Endothelial cell of umbilical vein (primary cell): ENCODE measurements around the gene SRGAP1. TPM values are rescaled to one million over a fixed set of nuclear protein-coding genes. Genes with fewer than 3 reads are reported as not detected.

Experiments used
- BruUV-seq: library from RNA; stranded (reverse); fragments of 400-500 nt; replicated peaks from 2 replicates; lab custom pipeline; 2021; lab: Mats Ljungman, UMichigan
- CTCF ChIA-PET: fragments of 300-600, 350-600 bp; sonication (Branson Sonifier 250); formaldehyde crosslinking; loops from one replicate; lab custom pipeline; 2021; ENCODE audit warnings: antibody characterized with exemption, inconsistent platforms; lab: Charles Lee
- POLR2A ChIA-PET: fragments of 300-600, 350-600 bp; sonication (Branson Sonifier 250); formaldehyde crosslinking; loops from one replicate; lab custom pipeline; 2021; ENCODE audit warnings: antibody characterized with exemption, inconsistent platforms; lab: Charles Lee
- DNase-seq: peaks from one replicate; pipeline ENCODE4 v3.0.0-alpha.2; 2011; ENCODE audit warnings: low read depth, low spot score
- FAIRE-seq: peaks from 2 replicates; lab custom pipeline; 2011; peaks lifted over from hg19 to GRCh38; lab: Jason Lieb, UNC
- H2AFZ ChIP-seq: 2 replicates; pipeline ENCODE4 v1.6.0; 2012; ENCODE audit warnings: low read depth, low read length, control low read depth, inconsistent platforms
- H3K27ac ChIP-seq: 2 replicates; pipeline ENCODE4 v1.5.1; 2011; ENCODE audit warnings: low read depth, mild to moderate bottlenecking, control low read depth, low read length, moderate library complexity; ENCODE audit not compliant: insufficient read depth
- H3K27me3 ChIP-seq, 2 experiments: 2 replicates each; pipeline versions ENCODE4 v1.6.0 to v1.6.1; 2011; ENCODE audit warnings: low read length in 2 of 2, mixed read lengths in 1 of 2; ENCODE audit not compliant: control insufficient read depth in 2 of 2, insufficient read depth in 2 of 2
- H3K36me3 ChIP-seq, 2 experiments: 2 replicates in 1 of 2; 3 replicates in 1 of 2; pipeline ENCODE4 v1.5.1; 2011; ENCODE audit warnings: low read length in 2 of 2, mild to moderate bottlenecking in 1 of 2, moderate library complexity in 1 of 2; ENCODE audit not compliant: control insufficient read depth in 2 of 2, insufficient read depth in 2 of 2; ENCODE audit errors: extremely low read depth in 1 of 2
- H3K4me1 ChIP-seq: 3 replicates; pipeline ENCODE4 v1.5.1; 2011; ENCODE audit warnings: mild to moderate bottlenecking, low read length; ENCODE audit not compliant: control insufficient read depth, insufficient read depth; ENCODE audit errors: extremely low read depth
- H3K4me2 ChIP-seq: 2 replicates; pipeline ENCODE4 v1.6.1; 2011; ENCODE audit warnings: low read length, control low read depth, mixed read lengths; ENCODE audit not compliant: insufficient read depth
- H3K4me3 ChIP-seq, 3 experiments: fragments of 200-600 bp in 1 of 3; sonication (generic), shearing (Covaris generic) in 1 of 3; replicated peaks in 1 of 3; 2 replicates each; pipeline ENCODE4 v1.5.1; 2011 to 2016; ENCODE audit warnings: control low read depth in 3 of 3, low read length in 3 of 3, mild to moderate bottlenecking in 2 of 3, inconsistent platforms in 1 of 3, low read depth in 1 of 3, moderate library complexity in 1 of 3; ENCODE audit not compliant: insufficient read depth in 1 of 3
- H3K79me2 ChIP-seq: 2 replicates; pipeline ENCODE4 v1.6.0; 2012; ENCODE audit warnings: low read length, inconsistent platforms; ENCODE audit not compliant: control insufficient read depth, insufficient read depth
- H3K9ac ChIP-seq: replicated peaks from 2 replicates; pipeline ENCODE3; 2011; ENCODE audit warnings: low read length, control low read depth; ENCODE audit not compliant: insufficient read depth; ENCODE audit errors: extremely low read depth
- H3K9me1 ChIP-seq: replicated peaks from 3 replicates; pipeline ENCODE4 v1.6.0; 2011; ENCODE audit warnings: mild to moderate bottlenecking, low read length; ENCODE audit not compliant: control insufficient read depth, insufficient read depth; ENCODE audit errors: extremely low read depth
- H3K9me3 ChIP-seq: replicated peaks from 2 replicates; pipeline ENCODE4 v1.5.1; 2012; ENCODE audit warnings: low read length, inconsistent platforms; ENCODE audit not compliant: control insufficient read depth, insufficient read depth
- H4K20me1 ChIP-seq: replicated peaks from 2 replicates; pipeline ENCODE3; 2011; ENCODE audit warnings: mild to moderate bottlenecking, low read length; ENCODE audit not compliant: control insufficient read depth, insufficient read depth; ENCODE audit errors: extremely low read depth
- EZH2 ChIP-seq: IDR thresholded peaks from 2 replicates; pipeline ENCODE4 v1.6.1; 2012; ENCODE audit warnings: borderline replicate concordance, low read depth, mild to moderate bottlenecking, moderate library complexity, low read length, inconsistent platforms; ENCODE audit not compliant: severe bottlenecking
- FOS ChIP-seq: IDR thresholded peaks from 2 replicates; pipeline ENCODE4 v1.6.1; 2011; ENCODE audit warnings: mild to moderate bottlenecking, low read length, moderate library complexity, borderline replicate concordance; ENCODE audit not compliant: insufficient read depth
- GATA2 ChIP-seq: IDR thresholded peaks from 2 replicates; pipeline ENCODE4 v1.7.0; 2011; ENCODE audit warnings: low read depth, mild to moderate bottlenecking, moderate library complexity, mixed read lengths, low read length; ENCODE audit not compliant: insufficient read length, insufficient read depth
- JUN ChIP-seq: IDR thresholded peaks from 2 replicates; pipeline ENCODE4 v1.6.1; 2011; ENCODE audit warnings: borderline replicate concordance, low read depth; ENCODE audit not compliant: insufficient read length, insufficient read depth
- MYC ChIP-seq: IDR thresholded peaks from one replicate; pipeline ENCODE4 v1.6.1; 2011; ENCODE audit warnings: mild to moderate bottlenecking, low read depth, low read length
- POLR2A ChIP-seq: IDR thresholded peaks from 2 replicates; pipeline ENCODE4 v1.6.1; 2012; ENCODE audit warnings: low read depth, mild to moderate bottlenecking, control low read depth, low read length
- POLR2AphosphoS5 ChIP-seq: IDR thresholded peaks from 2 replicates; pipeline ENCODE4 v1.6.1; 2012; ENCODE audit warnings: low read depth, mild to moderate bottlenecking, control low read depth, low read length, moderate library complexity; ENCODE audit not compliant: insufficient read depth
- dilution Hi-C: fragments of 300-500 bp; cut with MboI; formaldehyde crosslinking; loops from one replicate; pipeline ENCODE4 v1.15.0; 2019; ENCODE audit warnings: low sequenced_read_pairs; ENCODE audit not compliant: extremely low pct_ligation_motif_present
- intact Hi-C: fragments of 100-400 bp; cut with micrococcal nuclease; formaldehyde crosslinking; loops from one replicate; pipeline ENCODE4 v1.10.0; 2022
- polyA plus RNA-seq, 4 experiments: library from polyadenylated mRNA; depleted of rRNA in 3 of 4; stranded (reverse) in 3 of 4; unstranded in 1 of 4; fragments of >200 nt; gene quantifications; 2 replicates each; pipeline versions ENCODE4 v1.2.1 to v1.2.3, GENCODE V29; 2011 to 2012; ENCODE audit warnings: missing spikeins in 1 of 4
- total RNA-seq: library from RNA; stranded (reverse); gene quantifications from 2 replicates; pipeline ENCODE4 v1.2.3, GENCODE V29; 2021
- TF ChIP-seq, protein P1 (sequence below): IDR thresholded peaks from 2 replicates; pipeline ENCODE4 v1.6.1; 2011; ENCODE audit not compliant: insufficient read depth, insufficient read length
- TF ChIP-seq, protein P2 (sequence below), 2 donors: IDR thresholded peaks; 1 replicate in 1 of 2; 2 replicates in 1 of 2; pipeline ENCODE4 v1.5.1; 2011; ENCODE audit warnings: low read length in 2 of 2, mild to moderate bottlenecking in 2 of 2, moderate library complexity in 2 of 2, control low read depth in 1 of 2, inconsistent platforms in 1 of 2, low read depth in 1 of 2; ENCODE audit not compliant: insufficient read depth in 1 of 2; ENCODE audit errors: extremely low read depth in 1 of 2

SRGAP1 gene
- total and polyA plus RNA-seq, 2 donors (not counting 3 experiments of a cell fraction or from before 2014, with no cell fraction given), result 4.9 to 16.3 TPM

DNA sequence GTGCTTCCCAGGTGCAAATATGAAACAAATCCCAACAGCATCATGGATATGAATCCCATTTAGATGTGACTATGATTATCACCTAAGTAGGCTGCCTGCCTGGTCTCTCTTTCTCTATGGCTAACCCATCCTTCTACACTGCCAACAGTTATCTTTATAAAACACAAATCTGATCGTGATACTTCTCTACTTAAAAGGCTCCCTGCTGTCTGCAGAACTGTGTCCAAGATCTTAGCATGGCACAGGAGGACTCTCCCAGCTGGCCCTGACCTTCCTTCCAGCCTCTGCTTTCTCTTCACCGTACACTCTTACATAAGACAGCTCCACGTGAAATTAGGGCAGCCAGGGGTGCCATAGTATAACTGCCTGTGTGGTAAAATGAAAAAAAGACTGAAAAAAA lies 3.5 kb upstream of the SRGAP1 start:
- BruUV-seq, result no TSS peak
- TF ChIP-seq GATA2 (no peak), MYC (no peak), POLR2A (no peak)
- TF ChIP-seq, protein P1, sequence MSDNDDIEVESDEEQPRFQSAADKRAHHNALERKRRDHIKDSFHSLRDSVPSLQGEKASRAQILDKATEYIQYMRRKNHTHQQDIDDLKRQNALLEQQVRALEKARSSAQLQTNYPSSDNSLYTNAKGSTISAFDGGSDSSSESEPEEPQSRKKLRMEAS, result no peak
- TF ChIP-seq, protein P2, sequence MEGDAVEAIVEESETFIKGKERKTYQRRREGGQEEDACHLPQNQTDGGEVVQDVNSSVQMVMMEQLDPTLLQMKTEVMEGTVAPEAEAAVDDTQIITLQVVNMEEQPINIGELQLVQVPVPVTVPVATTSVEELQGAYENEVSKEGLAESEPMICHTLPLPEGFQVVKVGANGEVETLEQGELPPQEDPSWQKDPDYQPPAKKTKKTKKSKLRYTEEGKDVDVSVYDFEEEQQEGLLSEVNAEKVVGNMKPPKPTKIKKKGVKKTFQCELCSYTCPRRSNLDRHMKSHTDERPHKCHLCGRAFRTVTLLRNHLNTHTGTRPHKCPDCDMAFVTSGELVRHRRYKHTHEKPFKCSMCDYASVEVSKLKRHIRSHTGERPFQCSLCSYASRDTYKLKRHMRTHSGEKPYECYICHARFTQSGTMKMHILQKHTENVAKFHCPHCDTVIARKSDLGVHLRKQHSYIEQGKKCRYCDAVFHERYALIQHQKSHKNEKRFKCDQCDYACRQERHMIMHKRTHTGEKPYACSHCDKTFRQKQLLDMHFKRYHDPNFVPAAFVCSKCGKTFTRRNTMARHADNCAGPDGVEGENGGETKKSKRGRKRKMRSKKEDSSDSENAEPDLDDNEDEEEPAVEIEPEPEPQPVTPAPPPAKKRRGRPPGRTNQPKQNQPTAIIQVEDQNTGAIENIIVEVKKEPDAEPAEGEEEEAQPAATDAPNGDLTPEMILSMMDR (IDR thresholded peaks at IDR 0.05; ENCODE audit: extremely low read depth in 1 of 2, insufficient read depth in 1 of 2, low read depth in 1 of 2, low read length in 2 of 2), result no peak
- Histone ChIP-seq H3K79me2 (peaks cover 10% of the 10 kb centered on the region), H3K4me2 (no peak overlapping the region), H3K9ac (no peak overlapping the region), H3K4me1 (peaks cover 10% of the 10 kb centered on the region), H3K27ac (no peak overlapping the region), H3K27me3 (peaks cover 1 to 2% of the 10 kb centered on the region in 2 experiments), H2AFZ (no peak overlapping the region), H4K20me1 (no peaks in the 10 kb centered on the region), H3K4me3 (no peak overlapping the region), H3K9me1 (no peaks in the 10 kb centered on the region), H3K36me3 (no peaks in the 10 kb centered on the region), H3K9me3 (no peaks in the 10 kb centered on the region)
- DNase-seq (no peak), FAIRE-seq (no peak)
- CTCF ChIA-PET, result interaction anchor here (0.9 to 7.0 kb wide), 3 partner anchors 12 to 416 kb away, joined by 3 to 146 read pairs (median 4); no protein-coding TSS in a partner anchor
- intact Hi-C loops, result loop anchor here (5.0 kb wide), 1 partner anchor 551 kb away; the partner anchor contains the start of gene C12orf56
- POLR2A ChIA-PET, result no interaction called here
- dilution Hi-C loops, result no loop called here

DNA sequence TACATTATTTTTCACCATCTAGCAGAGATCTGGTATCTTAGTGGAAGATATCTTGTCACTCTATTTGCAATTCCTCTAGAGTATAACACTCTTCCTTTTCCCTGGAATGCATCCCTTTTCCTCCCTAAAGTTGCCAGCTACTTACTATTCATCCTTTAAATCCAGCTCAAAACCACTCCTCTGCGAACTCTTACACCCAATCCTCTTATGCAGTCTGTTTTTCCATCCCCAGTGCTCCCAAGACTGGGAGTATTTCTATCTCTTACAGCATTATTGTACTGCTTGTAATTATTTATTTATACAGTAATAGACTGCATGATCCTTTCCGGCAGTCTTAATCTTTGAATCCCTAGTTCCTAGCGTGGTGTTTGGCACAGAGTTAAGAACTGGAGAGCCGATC lies 2.9 kb upstream of the SRGAP1 start:
- no peaks in the 10 kb centered on the region for H4K20me1 ChIP-seq
- H3K4me3 ChIP-seq, result no peak overlapping the region
- H3K9me3 ChIP-seq, result no peaks in the 10 kb centered on the region
- dilution Hi-C loops (no loop called here), intact Hi-C loops (loop anchor here (5.0 kb wide), 1 partner anchor 551 kb away; the partner anchor contains the start of gene C12orf56)
- no peaks in the 10 kb centered on the region for H3K36me3 ChIP-seq
- peaks cover 0 to 2% of the 10 kb centered on the region in 2 experiments for H3K27me3 ChIP-seq
- peaks cover 15% of the 10 kb centered on the region for H3K4me1 ChIP-seq
- no TSS peak for BruUV-seq
- no peaks in the 10 kb centered on the region for H3K9me1 ChIP-seq
- no peak overlapping the region for H2AFZ ChIP-seq
- H3K27ac ChIP-seq, result no peak overlapping the region
- DNase-seq, result no peak
- H3K4me2 ChIP-seq, result no peak overlapping the region
- POLR2A ChIA-PET, result no interaction called here
- no peak for FAIRE-seq
- TF ChIP-seq GATA2, result no peak
- no peak for TF ChIP-seq FOS
- no peak for TF ChIP-seq POLR2AphosphoS5
- no peak for TF ChIP-seq POLR2A
- TF ChIP-seq, protein P2 (IDR thresholded peaks at IDR 0.05; ENCODE audit: extremely low read depth in 1 of 2, insufficient read depth in 1 of 2, low read depth in 1 of 2, low read length in 2 of 2), result no peak
- no peak for TF ChIP-seq MYC
- no peak for TF ChIP-seq JUN
- no peak for TF ChIP-seq EZH2
- TF ChIP-seq, protein P1, result no peak
- H3K79me2 ChIP-seq, result peaks cover 16% of the 10 kb centered on the region
- no peak overlapping the region for H3K9ac ChIP-seq
- CTCF ChIA-PET, result interaction anchor here (0.9 to 7.0 kb wide), 2 partner anchors 396 to 416 kb away, joined by 4 to 146 read pairs; no protein-coding TSS in a partner anchor
